B cell (primary cell): ENCODE results near the gene ANTKMT. TPM values are rescaled to one million over a fixed set of nuclear protein-coding genes. Genes with fewer than 3 reads are reported as not detected.

ENCODE experiments used
- ATAC-seq: fragments of 200-7000 bp; cut with Tn5 transposase; one replicate; pipeline ENCODE4 v1.10.0; 2021; ENCODE audit warnings: low read depth, mild to moderate bottlenecking, moderate number of reproducible peaks, moderate library complexity
- CTCF ChIA-PET: fragments of 350-600 bp; sonication (Branson Sonifier 250); formaldehyde crosslinking; loops from one replicate; lab custom pipeline; 2021; ENCODE audit warnings: antibody characterized with exemption, inconsistent platforms; lab: Charles Lee
- POLR2A ChIA-PET: fragments of 350-600 bp; sonication (Branson Sonifier 250); formaldehyde crosslinking; loops from one replicate; lab custom pipeline; 2021; ENCODE audit warnings: antibody characterized with exemption; lab: Charles Lee
- DNase-seq: peaks from one replicate; pipeline ENCODE4 v3.0.0; 2013
- H2AFZ ChIP-seq: 2 replicates; pipeline ENCODE4 v1.6.1; 2012; ENCODE audit warnings: mild to moderate bottlenecking, low read depth, low read length; ENCODE audit not compliant: insufficient read depth, poor library complexity, severe bottlenecking
- H3K27ac ChIP-seq, 2 donors: 1 replicate in 1 of 2; 2 replicates in 1 of 2; pipeline ENCODE4 v1.5.1; 2012 to 2013; ENCODE audit warnings: low read length in 2 of 2, mild to moderate bottlenecking in 2 of 2, moderate library complexity in 1 of 2
- H3K27me3 ChIP-seq, 4 experiments: fragments of 200-600 bp in 1 of 4; sonication (generic) in 1 of 4; replicated peaks in 1 of 4; 1 replicate in 2 of 4; 2 replicates in 2 of 4; pipeline versions ENCODE4 v1.6.1 to v1.7.0; 2013 to 2016; ENCODE audit warnings: low read length in 3 of 4, mild to moderate bottlenecking in 2 of 4, mixed read lengths in 1 of 4, moderate library complexity in 1 of 4; ENCODE audit not compliant: insufficient read depth in 4 of 4, control insufficient read depth in 3 of 4; ENCODE audit errors: control extremely low read depth in 1 of 4
- H3K36me3 ChIP-seq, 2 experiments: replicated peaks in 1 of 2; 1 replicate in 1 of 2; 2 replicates in 1 of 2; pipeline versions ENCODE4 v1.6.1 to v1.7.1; 2013; ENCODE audit warnings: low read length in 1 of 2; ENCODE audit not compliant: insufficient read depth in 2 of 2, control insufficient read depth in 1 of 2; ENCODE audit errors: control extremely low read depth in 1 of 2, extremely low read depth in 1 of 2
- H3K4me1 ChIP-seq, 2 donors: fragments of 200-600 bp in 1 of 2; sonication (generic) in 1 of 2; 1 replicate in 1 of 2; 2 replicates in 1 of 2; pipeline versions ENCODE4 v1.5.1 to v1.6.1; 2013 to 2017; ENCODE audit warnings: low read length in 2 of 2; ENCODE audit not compliant: control insufficient read depth in 2 of 2, insufficient read depth in 2 of 2
- H3K4me2 ChIP-seq: replicated peaks from 2 replicates; pipeline ENCODE3; 2012; ENCODE audit warnings: mild to moderate bottlenecking, low read depth, low read length; ENCODE audit not compliant: poor library complexity, severe bottlenecking
- H3K4me3 ChIP-seq, 5 experiments: fragments of 200-600 bp in 1 of 5; sonication (generic) in 1 of 5; 1 replicate in 3 of 5; 2 replicates in 2 of 5; pipeline versions ENCODE4 v1.5.1 to v1.7.0; 2011 to 2016; ENCODE audit warnings: low read length in 4 of 5, mild to moderate bottlenecking in 4 of 5, low read depth in 2 of 5, control low read depth in 1 of 5, moderate library complexity in 1 of 5; ENCODE audit not compliant: insufficient read depth in 1 of 5; ENCODE audit errors: control extremely low read depth in 1 of 5, extremely low read depth in 1 of 5
- H3K79me2 ChIP-seq: fragments of 200-600 bp; sonication (generic); one replicate; pipeline ENCODE4 v1.6.0; 2016; ENCODE audit warnings: low read length; ENCODE audit not compliant: control insufficient read depth, insufficient read depth
- H3K9ac ChIP-seq: fragments of 200-600 bp; sonication (generic); 2 replicates; pipeline ENCODE4 v1.6.1; 2017; ENCODE audit warnings: mild to moderate bottlenecking, low read length, moderate library complexity
- H3K9me3 ChIP-seq, 3 donors: one replicate each; pipeline versions ENCODE4 v1.6.1 to v1.7.1; 2013; ENCODE audit warnings: low read length in 2 of 3; ENCODE audit not compliant: control insufficient read depth in 2 of 3, insufficient read depth in 1 of 3; ENCODE audit errors: control extremely low read depth in 1 of 3
- H4K20me1 ChIP-seq: 2 replicates; pipeline ENCODE4 v1.6.0; 2012; ENCODE audit warnings: mild to moderate bottlenecking, low read length; ENCODE audit not compliant: insufficient read depth, control insufficient read depth, poor library complexity, severe bottlenecking
- H3K27ac Mint-ChIP-seq: one replicate; pipeline ENCODE4 v1.8.0; 2021; ENCODE audit warnings: mixed read lengths
- H3K27me3 Mint-ChIP-seq: one replicate; pipeline ENCODE4 v1.8.0; 2021; ENCODE audit warnings: mixed read lengths
- H3K4me1 Mint-ChIP-seq: one replicate; pipeline ENCODE4 v1.8.0; 2021; ENCODE audit warnings: mixed read lengths
- H3K4me3 Mint-ChIP-seq: one replicate; pipeline ENCODE4 v1.8.0; 2021; ENCODE audit warnings: mixed read lengths
- H3K9me3 Mint-ChIP-seq: one replicate; pipeline ENCODE4 v1.8.0; 2022; ENCODE audit warnings: mixed read lengths; ENCODE audit not compliant: insufficient read depth
- EZH2 ChIP-seq: IDR thresholded peaks from 2 replicates; pipeline ENCODE4 v1.6.1; 2012; ENCODE audit warnings: borderline replicate concordance, low read depth, mild to moderate bottlenecking, moderate library complexity, low read length; ENCODE audit not compliant: insufficient read depth, poor library complexity, severe bottlenecking
- WGBS: methylation state at CpG from one replicate; pipeline ENCODE4 v1.1.5; 2013; ENCODE audit warnings: missing lambda C conversion rate; ENCODE audit not compliant: insufficient coverage; 5-methylcytosine and 5-hydroxymethylcytosine counted together
- intact Hi-C: fragments of 100-400 bp; cut with micrococcal nuclease; formaldehyde crosslinking; loops from one replicate; pipeline ENCODE4 v1.10.0; 2022
- polyA plus RNA-seq: library from polyadenylated mRNA; depleted of rRNA; stranded (reverse); fragments of >200 nt; gene quantifications from 2 replicates; pipeline ENCODE4 v1.2.3, GENCODE V29; 2012
- total RNA-seq, 2 donors: library from RNA; stranded (reverse); fragments of 120-200 nt in 1 of 2; gene quantifications; 1 replicate in 1 of 2; 2 replicates in 1 of 2; pipeline versions ENCODE4 v1.2.3 to v1.2.4, GENCODE V29; 2013 to 2022
- TF ChIP-seq, protein P1 (sequence below): fragments of 200-600 bp; IDR thresholded peaks from one replicate; pipeline ENCODE4 v1.8.0; 2022; ENCODE audit warnings: antibody characterized with exemption, mild to moderate bottlenecking

ANTKMT gene
- total and polyA plus RNA-seq, 2 donors (not counting 1 experiment from before 2014, with no cell fraction given) = 41.0 to 54.1 TPM

DNA sequence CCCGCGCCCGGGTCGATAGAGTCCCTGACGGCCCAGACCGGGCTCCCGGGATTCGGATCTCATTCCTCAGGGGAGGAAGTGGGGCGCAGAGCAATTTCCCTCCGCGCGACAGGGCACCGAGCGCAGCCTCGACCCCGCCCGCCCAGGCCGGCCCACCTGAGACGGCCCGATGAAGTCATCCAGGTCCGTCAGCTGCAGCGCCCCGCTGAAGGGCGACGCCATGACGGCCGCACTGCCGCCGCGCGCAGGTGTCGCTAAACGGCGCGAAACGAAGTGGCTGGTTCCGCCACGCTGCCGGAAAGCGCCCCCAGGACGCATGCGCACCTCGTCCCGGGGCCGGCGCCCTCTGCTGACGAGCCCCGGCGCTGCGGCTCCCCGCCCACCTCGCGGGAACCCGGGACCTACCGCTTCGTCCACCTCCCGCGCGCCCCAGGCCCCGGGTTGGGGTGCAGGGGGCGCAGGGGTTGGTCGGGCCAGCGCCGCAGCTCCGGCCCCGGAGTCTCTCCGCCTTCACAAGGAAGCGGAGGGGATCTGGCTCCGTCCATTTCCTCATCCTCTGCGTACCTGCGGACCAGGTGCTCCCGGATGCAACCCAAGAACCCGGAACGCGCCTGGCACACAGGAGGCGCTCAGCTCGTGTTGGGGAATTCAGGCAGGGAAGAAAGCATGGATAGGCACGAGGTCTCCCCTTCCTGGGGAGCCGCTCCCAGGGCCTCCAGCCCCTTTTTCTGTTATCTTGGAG, 20.0 kb downstream of the ANTKMT start, which contains the start of gene CIAO3:
CIAO3 (minus strand) TSS at position 234 of the 742 bp plus-strand sequence; CDS start at position 222, 12 bp downstream.
- peak within 1 kb of the TSS; percentile 86 to 94 for H3K27ac ChIP-seq
- peak within 1 kb of the TSS; percentile 99 for H3K4me2 ChIP-seq
- under 1% methylated on average over 78 of the region's 79 CpGs for WGBS
- DNase-seq (peak; percentile 95), ATAC-seq (peak; percentile 88)
- peak within 1 kb of the TSS; percentile 21 to 94 (median 81) for H3K4me3 ChIP-seq
- CTCF ChIA-PET = interaction anchor here (0.9 to 5.9 kb wide), 12 partner anchors 9 to 61 kb away, joined by 3 to 31 read pairs (median 4); partner anchors contain the start of genes ANTKMT, HAGHL and METRN
- peaks cover 20 to 36% of the 10 kb centered on the region in 2 donors for H3K4me1 ChIP-seq
- H3K4me3 Mint-ChIP-seq = peak within 1 kb of the TSS; percentile 82
- TF ChIP-seq, protein P1, sequence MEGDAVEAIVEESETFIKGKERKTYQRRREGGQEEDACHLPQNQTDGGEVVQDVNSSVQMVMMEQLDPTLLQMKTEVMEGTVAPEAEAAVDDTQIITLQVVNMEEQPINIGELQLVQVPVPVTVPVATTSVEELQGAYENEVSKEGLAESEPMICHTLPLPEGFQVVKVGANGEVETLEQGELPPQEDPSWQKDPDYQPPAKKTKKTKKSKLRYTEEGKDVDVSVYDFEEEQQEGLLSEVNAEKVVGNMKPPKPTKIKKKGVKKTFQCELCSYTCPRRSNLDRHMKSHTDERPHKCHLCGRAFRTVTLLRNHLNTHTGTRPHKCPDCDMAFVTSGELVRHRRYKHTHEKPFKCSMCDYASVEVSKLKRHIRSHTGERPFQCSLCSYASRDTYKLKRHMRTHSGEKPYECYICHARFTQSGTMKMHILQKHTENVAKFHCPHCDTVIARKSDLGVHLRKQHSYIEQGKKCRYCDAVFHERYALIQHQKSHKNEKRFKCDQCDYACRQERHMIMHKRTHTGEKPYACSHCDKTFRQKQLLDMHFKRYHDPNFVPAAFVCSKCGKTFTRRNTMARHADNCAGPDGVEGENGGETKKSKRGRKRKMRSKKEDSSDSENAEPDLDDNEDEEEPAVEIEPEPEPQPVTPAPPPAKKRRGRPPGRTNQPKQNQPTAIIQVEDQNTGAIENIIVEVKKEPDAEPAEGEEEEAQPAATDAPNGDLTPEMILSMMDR = peak; percentile 97
- no peak for TF ChIP-seq EZH2
- no peaks in the 10 kb centered on the region for H3K9me3 ChIP-seq
- peak within 1 kb of the TSS; percentile 90 for H2AFZ ChIP-seq
- intact Hi-C loops = loop anchor here (1.0 to 2.0 kb wide), 4 partner anchors 13 to 56 kb away; partner anchors contain the start of genes CHTF18, JMJD8 and RPUSD1
- peaks cover 18% of the 10 kb centered on the region for H3K4me1 Mint-ChIP-seq
- H3K27ac Mint-ChIP-seq = peak within 1 kb of the TSS; percentile 83
- peaks cover 9% of the 10 kb centered on the region for H4K20me1 ChIP-seq
- no peaks in the 10 kb centered on the region for H3K27me3 ChIP-seq
- no peaks in the 10 kb centered on the region for H3K27me3 Mint-ChIP-seq
- peaks cover 16% of the 10 kb centered on the region for H3K79me2 ChIP-seq
- H3K36me3 ChIP-seq = peaks cover 0 to 11% of the 10 kb centered on the region in 2 experiments
- H3K9me3 Mint-ChIP-seq = no peaks in the 10 kb centered on the region
- H3K9ac ChIP-seq = peak within 1 kb of the TSS; percentile 97
- POLR2A ChIA-PET = interaction anchor here (1.0 to 2.0 kb wide), 4 partner anchors 8 to 48 kb away, joined by 3 to 11 read pairs (median 4); partner anchors contain the start of genes CHTF18 and RPUSD1
